A549 (cell line): ENCODE measurements around the gene VGLL3.

ENCODE experiments used
- MYC ChIP-seq: IDR thresholded peaks from 2 replicates; pipeline ENCODE4 v1.6.1; 2012; ENCODE audit warnings: mild to moderate bottlenecking, inconsistent platforms, low read length, improper control_type of control experiment, borderline replicate concordance
- NR3C1 ChIP-seq: fragments of >200 bp; sonication (Bioruptor Twin); formaldehyde crosslinking; IDR thresholded peaks from 3 replicates; pipeline ENCODE4 v1.6.1; 2017
- RCOR1 ChIP-seq: fragments of 150-350 bp; IDR thresholded peaks from 2 replicates; pipeline ENCODE4 v1.6.1; 2014; ENCODE audit warnings: antibody characterized with exemption, low read length, low read depth
- TF ChIP-seq, protein P1 (sequence below): fragments of >200 bp; sonication (Bioruptor Twin); formaldehyde crosslinking; IDR thresholded peaks from 3 replicates; pipeline ENCODE4 v1.5.1; 2016
- TF ChIP-seq, protein P2 (sequence below): IDR thresholded peaks from 2 replicates; pipeline ENCODE4 v1.6.1; 2012

DNA sequence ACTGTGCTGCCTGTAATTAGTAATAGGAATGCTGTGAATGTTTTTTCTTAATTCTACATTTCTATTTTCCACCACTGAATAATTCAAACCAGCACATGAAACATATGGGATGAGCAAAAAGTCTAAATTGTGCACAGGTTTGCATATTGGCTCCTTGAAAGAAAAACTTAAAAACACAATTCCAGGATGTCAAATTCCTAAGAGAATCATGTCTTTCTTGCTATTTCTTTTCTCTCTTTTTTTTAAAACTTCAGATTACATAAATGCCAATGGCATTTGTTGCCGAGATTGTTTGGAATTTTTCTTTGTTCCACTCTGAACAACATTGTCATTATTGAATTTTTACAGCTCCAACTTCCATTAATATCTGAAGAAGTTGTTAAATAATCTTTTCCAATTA lies 60.8 kb downstream of the VGLL3 start:
- TF ChIP-seq, protein P1, sequence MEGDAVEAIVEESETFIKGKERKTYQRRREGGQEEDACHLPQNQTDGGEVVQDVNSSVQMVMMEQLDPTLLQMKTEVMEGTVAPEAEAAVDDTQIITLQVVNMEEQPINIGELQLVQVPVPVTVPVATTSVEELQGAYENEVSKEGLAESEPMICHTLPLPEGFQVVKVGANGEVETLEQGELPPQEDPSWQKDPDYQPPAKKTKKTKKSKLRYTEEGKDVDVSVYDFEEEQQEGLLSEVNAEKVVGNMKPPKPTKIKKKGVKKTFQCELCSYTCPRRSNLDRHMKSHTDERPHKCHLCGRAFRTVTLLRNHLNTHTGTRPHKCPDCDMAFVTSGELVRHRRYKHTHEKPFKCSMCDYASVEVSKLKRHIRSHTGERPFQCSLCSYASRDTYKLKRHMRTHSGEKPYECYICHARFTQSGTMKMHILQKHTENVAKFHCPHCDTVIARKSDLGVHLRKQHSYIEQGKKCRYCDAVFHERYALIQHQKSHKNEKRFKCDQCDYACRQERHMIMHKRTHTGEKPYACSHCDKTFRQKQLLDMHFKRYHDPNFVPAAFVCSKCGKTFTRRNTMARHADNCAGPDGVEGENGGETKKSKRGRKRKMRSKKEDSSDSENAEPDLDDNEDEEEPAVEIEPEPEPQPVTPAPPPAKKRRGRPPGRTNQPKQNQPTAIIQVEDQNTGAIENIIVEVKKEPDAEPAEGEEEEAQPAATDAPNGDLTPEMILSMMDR = no peak
- TF ChIP-seq MYC = no peak
- TF ChIP-seq RCOR1 = no peak
- TF ChIP-seq, protein P2, sequence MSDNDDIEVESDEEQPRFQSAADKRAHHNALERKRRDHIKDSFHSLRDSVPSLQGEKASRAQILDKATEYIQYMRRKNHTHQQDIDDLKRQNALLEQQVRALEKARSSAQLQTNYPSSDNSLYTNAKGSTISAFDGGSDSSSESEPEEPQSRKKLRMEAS = no peak
- no peak for TF ChIP-seq NR3C1
